Activated CD8-positive, alpha-beta T cell treated with anti-CD3 and anti-CD28 coated beads for 36 hours (primary cell): ENCODE measurements around the gene MBNL1. TPM values are rescaled to one million over a fixed set of nuclear protein-coding genes. Genes with fewer than 3 reads are reported as not detected.

Source experiments
- ATAC-seq: fragments of 200-7000 bp; cut with Tn5 transposase; one replicate; pipeline ENCODE4 v1.10.0; 2021; ENCODE audit warnings: mild to moderate bottlenecking, moderate library complexity
- CTCF ChIA-PET: fragments of 350-600 bp; sonication (Branson Sonifier 250); formaldehyde crosslinking; loops from one replicate; lab custom pipeline; 2021; ENCODE audit warnings: antibody characterized with exemption; lab: Charles Lee
- POLR2A ChIA-PET: fragments of 350-600 bp; sonication (Branson Sonifier 250); formaldehyde crosslinking; loops from one replicate; lab custom pipeline; 2021; ENCODE audit warnings: antibody characterized with exemption; lab: Charles Lee
- DNase-seq: peaks from one replicate; pipeline ENCODE4 v3.0.0-alpha.2; 2020
- H3K27ac Mint-ChIP-seq: one replicate; pipeline ENCODE4 v1.8.0; 2021; ENCODE audit warnings: mild to moderate bottlenecking, mixed read lengths
- H3K27me3 Mint-ChIP-seq: one replicate; pipeline ENCODE4 v1.8.0; 2021; ENCODE audit warnings: mixed read lengths
- H3K36me3 Mint-ChIP-seq: one replicate; pipeline ENCODE4 v1.8.0; 2021; ENCODE audit warnings: low read depth, mixed read lengths
- H3K4me1 Mint-ChIP-seq: one replicate; pipeline ENCODE4 v1.8.0; 2021; ENCODE audit warnings: low read depth, mixed read lengths
- H3K4me3 Mint-ChIP-seq: one replicate; pipeline ENCODE4 v1.8.0; 2021; ENCODE audit warnings: mild to moderate bottlenecking, moderate library complexity, mixed read lengths
- H3K9me3 Mint-ChIP-seq: one replicate; pipeline ENCODE4 v1.8.0; 2021; ENCODE audit warnings: mixed read lengths
- CTCF ChIP-seq: fragments of 200-600 bp; IDR thresholded peaks from one replicate; pipeline ENCODE4 v1.8.0; 2022; ENCODE audit warnings: antibody characterized with exemption, mild to moderate bottlenecking
- intact Hi-C: fragments of 100-400 bp; cut with micrococcal nuclease; formaldehyde crosslinking; loops from one replicate; pipeline ENCODE4 v1.10.0; 2022
- total RNA-seq, 2 experiments: library from RNA; stranded (reverse); gene quantifications; one replicate each; pipeline ENCODE4 v1.2.3, GENCODE V29; 2021

MBNL1 gene
- total RNA-seq, 2 experiments from 2014 or later: 341 to 360 TPM

DNA sequence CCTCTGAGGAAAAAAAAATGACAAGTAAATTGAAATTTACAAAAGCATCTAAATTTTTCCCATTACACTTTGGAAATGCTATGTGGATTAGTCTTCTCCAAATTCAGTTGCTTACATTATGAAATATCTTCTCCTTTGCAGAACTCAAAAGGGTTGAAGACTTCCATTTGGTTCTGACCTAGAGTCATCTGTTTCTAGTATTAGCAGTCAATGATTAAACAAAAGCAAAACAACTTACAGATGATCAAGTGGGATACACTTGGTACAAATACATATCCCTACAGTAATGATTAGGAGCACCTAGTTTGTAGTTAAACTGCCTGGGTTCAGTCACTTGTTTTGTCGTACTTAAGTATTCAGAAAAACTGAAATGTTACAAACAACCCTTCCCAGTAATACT lies 136.2 kb downstream of the MBNL1 start:
- TF ChIP-seq CTCF: no peak
- no peak for ATAC-seq
- H3K4me3 Mint-ChIP-seq: no peak overlapping the region
- peaks cover 72% of the 10 kb centered on the region for H3K4me1 Mint-ChIP-seq
- H3K27me3 Mint-ChIP-seq: no peaks in the 10 kb centered on the region
- no peaks in the 10 kb centered on the region for H3K9me3 Mint-ChIP-seq
- peak overlapping the region; percentile 68 for H3K27ac Mint-ChIP-seq
- intact Hi-C loops: no loop called here
- ChIA-PET CTCF (no interaction called here), POLR2A (interaction anchor here (0.5 kb wide), 1 partner anchor 31 kb away, joined by 3 read pairs; no protein-coding TSS in a partner anchor)
- no peak for DNase-seq
- H3K36me3 Mint-ChIP-seq: peaks cover 40% of the 10 kb centered on the region

DNA sequence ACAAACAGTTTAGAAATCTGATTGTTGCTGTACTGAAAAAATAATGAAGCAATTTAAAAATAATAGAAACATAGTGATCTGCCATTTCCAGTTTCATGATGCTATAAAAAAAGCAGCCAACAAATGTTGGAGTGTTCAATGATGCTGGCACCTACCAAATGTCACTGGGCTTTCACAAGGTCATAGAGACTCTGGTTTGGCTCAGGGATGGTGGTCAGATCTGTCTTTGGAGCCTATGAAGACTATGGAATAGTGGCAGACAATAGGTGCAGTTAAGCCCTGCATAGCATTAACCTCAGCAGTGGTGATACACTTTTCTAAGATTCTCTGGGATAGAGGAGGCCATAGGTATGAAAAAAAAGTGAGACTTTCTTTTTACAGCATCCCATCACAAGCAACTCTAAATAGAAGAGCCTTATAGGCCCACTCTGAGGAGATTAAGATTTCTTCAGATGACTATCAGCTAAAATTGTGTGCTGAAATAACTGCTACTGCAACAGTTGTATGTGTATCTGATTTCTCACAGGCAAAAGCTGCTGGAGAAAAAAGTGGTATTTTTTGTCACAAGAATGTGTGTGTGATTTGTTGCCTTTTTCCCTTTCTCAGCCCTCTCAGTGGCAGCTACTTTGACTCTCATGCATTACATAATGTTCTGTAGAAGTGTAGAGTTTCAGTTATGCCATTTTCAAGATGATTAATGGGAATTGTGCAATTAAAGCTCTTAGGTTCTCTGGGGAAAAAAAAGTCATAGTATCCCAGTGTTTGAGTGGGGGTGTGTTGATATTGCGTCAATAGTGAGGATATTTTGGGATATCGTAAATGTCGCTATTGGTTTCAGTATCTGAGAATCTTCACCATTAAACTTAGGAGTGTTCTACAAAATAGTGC lies 137.4 kb downstream of the MBNL1 start:
- ATAC-seq (no peak), DNase-seq (no peak)
- no peak for TF ChIP-seq CTCF
- Mint-ChIP-seq H3K27ac (peak overlapping the region; percentile 72), H3K4me3 (no peak overlapping the region), H3K27me3 (no peaks in the 10 kb centered on the region), H3K36me3 (peaks cover 46% of the 10 kb centered on the region), H3K9me3 (no peaks in the 10 kb centered on the region), H3K4me1 (peaks cover 71% of the 10 kb centered on the region)
- intact Hi-C loops: no loop called here
- CTCF ChIA-PET: interaction anchor here (0.8 to 1.5 kb wide), 2 partner anchors 23 to 38 kb away, joined by 3 read pairs; no protein-coding TSS in a partner anchor
- POLR2A ChIA-PET: interaction anchor here (0.6 to 0.7 kb wide), 2 partner anchors 11 to 1533 kb away, joined by 3 read pairs; no protein-coding TSS in a partner anchor

GRCh38 chr3:152413240-152413639 lies 144.5 kb downstream of the MBNL1 start:
- Mint-ChIP-seq H3K9me3 (peaks cover 9% of the 10 kb centered on the region), H3K4me1 (peaks cover 58% of the 10 kb centered on the region), H3K27me3 (no peaks in the 10 kb centered on the region), H3K4me3 (no peak overlapping the region), H3K36me3 (peaks cover 54% of the 10 kb centered on the region), H3K27ac (peak overlapping the region; percentile 49)
- DNase-seq: no peak
- POLR2A ChIA-PET: interaction anchor here (0.9 kb wide), 1 partner anchor 81 kb away, joined by 3 read pairs; no protein-coding TSS in a partner anchor
- ATAC-seq: no peak
- no peak for TF ChIP-seq CTCF
- CTCF ChIA-PET: no interaction called here
- intact Hi-C loops: no loop called here

DNA sequence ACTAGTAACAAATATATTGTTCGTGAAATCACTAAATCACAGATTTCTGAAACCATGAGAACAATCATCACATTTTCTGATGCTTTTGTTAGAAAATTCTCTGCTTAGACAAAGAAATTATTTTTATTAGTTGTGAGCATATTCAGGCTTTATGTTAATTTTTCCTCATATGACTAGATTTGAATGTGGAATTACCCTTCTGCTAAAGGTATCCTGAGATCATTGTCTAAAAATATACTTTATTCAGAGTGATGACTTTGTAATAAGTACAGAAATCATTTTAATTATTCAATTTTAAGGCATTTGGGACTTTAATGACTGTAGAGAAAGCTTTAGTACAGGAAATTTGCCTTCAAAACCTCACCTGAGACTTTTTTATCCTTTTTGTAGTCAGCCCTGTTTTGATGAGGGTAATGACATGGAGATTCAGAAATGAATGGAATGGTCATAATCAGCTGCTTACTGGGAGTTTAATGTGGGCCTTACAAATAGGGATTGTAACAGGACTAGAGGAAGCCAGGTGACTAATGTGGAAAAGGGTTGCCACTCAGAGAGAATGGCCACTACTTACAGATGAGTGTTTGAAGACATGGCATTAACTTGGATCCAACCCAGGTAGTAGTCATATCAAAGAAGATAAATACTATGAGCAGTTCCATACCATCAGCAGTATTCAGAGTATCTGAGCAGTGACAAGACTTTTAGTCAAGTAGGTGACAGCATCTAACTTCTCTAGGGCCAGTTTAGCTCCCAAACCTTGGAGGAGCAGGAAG lies 148.3 kb downstream of the MBNL1 start:
- DNase-seq (no peak), ATAC-seq (peak; percentile 31)
- peaks cover 80% of the 10 kb centered on the region for H3K36me3 Mint-ChIP-seq
- H3K27me3 Mint-ChIP-seq: no peaks in the 10 kb centered on the region
- peaks cover 14% of the 10 kb centered on the region for H3K9me3 Mint-ChIP-seq
- H3K27ac Mint-ChIP-seq: peak overlapping the region; percentile 71
- peaks cover 63% of the 10 kb centered on the region for H3K4me1 Mint-ChIP-seq
- no peak for TF ChIP-seq CTCF
- intact Hi-C loops: no loop called here
- no peak overlapping the region for H3K4me3 Mint-ChIP-seq
- POLR2A ChIA-PET: interaction anchor here (1.3 kb wide), 2 partner anchors 10 to 23 kb away, joined by 3 read pairs; no protein-coding TSS in a partner anchor
- CTCF ChIA-PET: no interaction called here
